ENCODE measurements around the gene PPM1J.

PPM1J gene

GRCh38 chr1:112686835-112687234 is 28.3 kb downstream of the PPM1J start:
- DNase-seq, result no peak

GRCh38 chr1:112686417-112686816 is 28.7 kb downstream of the PPM1J start:
- no peak for DNase-seq

- DNase-seq, result no peak
Observed at GRCh38 chr1:112685913-112686312, 29.2 kb downstream of the PPM1J start.

- no peak for DNase-seq
Observed at GRCh38 chr1:112678605-112679004, 36.5 kb downstream of the PPM1J start.

GRCh38 chr1:112677501-112677900 is 37.6 kb downstream of the PPM1J start:
- no peak for DNase-seq

GRCh38 chr1:112676543-112676942 is 38.6 kb downstream of the PPM1J start:
- no peak for DNase-seq

- no peak for DNase-seq
Observed at GRCh38 chr1:112675728-112676381, 39.3 kb downstream of the PPM1J start.

GRCh38 chr1:112674986-112675727 is 40.0 kb downstream of the PPM1J start:
- DNase-seq, result peak; percentile 25 to 32

GRCh38 chr1:112674440-112674985 is 40.6 kb downstream of the PPM1J start, which contains the start of gene MOV10:
MOV10 (plus strand) TSS chr1:112674659; CDS start chr1:112674913, 254 bp downstream.
- peak; percentile 37 to 38 for DNase-seq

- no peak for DNase-seq
Observed at GRCh38 chr1:112673592-112674439, 41.3 kb downstream of the PPM1J start.

GRCh38 chr1:112672842-112673241 is 42.3 kb downstream of the PPM1J start:
- DNase-seq, result no peak

- no peak for DNase-seq
Observed at GRCh38 chr1:112672009-112672408, 43.1 kb downstream of the PPM1J start.

- no peak for DNase-seq
Observed at GRCh38 chr1:112666946-112667345, 48.2 kb downstream of the PPM1J start.

GRCh38 chr1:112665857-112666256 is 49.3 kb downstream of the PPM1J start:
- no peak for DNase-seq
